NB4 (cell line): ENCODE data around the gene MCC.

Source experiments
- POLR2A ChIP-seq: IDR thresholded peaks from 2 replicates; pipeline ENCODE4 v1.6.1; 2011; ENCODE audit warnings: mild to moderate bottlenecking; ENCODE audit not compliant: insufficient read length; ENCODE audit errors: extremely low read depth
- TF ChIP-seq, protein P1 (sequence below): IDR thresholded peaks from one replicate; pipeline ENCODE4 v1.5.1; 2012; ENCODE audit warnings: low read depth, low read length
- TF ChIP-seq, protein P2 (sequence below): IDR thresholded peaks from 2 replicates; pipeline ENCODE4 v1.6.1; 2011; ENCODE audit warnings: low read depth, low read length

DNA sequence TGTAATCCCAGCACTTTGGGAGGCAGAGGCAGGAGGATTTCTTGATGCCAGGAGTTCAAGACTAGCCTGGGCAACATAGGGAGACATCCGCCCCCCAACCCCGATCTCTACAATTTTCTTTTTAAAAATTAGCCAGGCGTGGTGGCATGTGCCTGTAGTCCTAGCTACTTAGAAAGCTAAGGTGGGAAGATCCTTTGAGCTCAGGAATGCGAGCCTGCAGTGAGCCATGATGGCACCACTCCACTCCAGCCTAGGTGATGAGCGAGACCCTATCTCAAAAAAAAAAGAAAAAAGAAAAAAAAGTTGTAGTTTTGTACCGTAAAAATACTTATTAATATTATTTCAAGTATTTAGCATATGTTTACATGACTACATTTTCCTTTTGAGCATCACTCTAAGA, 82.7 kb downstream of the MCC start:
- TF ChIP-seq POLR2A = no peak
- TF ChIP-seq, protein P1, sequence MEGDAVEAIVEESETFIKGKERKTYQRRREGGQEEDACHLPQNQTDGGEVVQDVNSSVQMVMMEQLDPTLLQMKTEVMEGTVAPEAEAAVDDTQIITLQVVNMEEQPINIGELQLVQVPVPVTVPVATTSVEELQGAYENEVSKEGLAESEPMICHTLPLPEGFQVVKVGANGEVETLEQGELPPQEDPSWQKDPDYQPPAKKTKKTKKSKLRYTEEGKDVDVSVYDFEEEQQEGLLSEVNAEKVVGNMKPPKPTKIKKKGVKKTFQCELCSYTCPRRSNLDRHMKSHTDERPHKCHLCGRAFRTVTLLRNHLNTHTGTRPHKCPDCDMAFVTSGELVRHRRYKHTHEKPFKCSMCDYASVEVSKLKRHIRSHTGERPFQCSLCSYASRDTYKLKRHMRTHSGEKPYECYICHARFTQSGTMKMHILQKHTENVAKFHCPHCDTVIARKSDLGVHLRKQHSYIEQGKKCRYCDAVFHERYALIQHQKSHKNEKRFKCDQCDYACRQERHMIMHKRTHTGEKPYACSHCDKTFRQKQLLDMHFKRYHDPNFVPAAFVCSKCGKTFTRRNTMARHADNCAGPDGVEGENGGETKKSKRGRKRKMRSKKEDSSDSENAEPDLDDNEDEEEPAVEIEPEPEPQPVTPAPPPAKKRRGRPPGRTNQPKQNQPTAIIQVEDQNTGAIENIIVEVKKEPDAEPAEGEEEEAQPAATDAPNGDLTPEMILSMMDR = no peak
- TF ChIP-seq, protein P2, sequence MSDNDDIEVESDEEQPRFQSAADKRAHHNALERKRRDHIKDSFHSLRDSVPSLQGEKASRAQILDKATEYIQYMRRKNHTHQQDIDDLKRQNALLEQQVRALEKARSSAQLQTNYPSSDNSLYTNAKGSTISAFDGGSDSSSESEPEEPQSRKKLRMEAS = no peak
